ENCODE results near the gene CNTNAP2. TPM values are rescaled to one million over a fixed set of nuclear protein-coding genes. Genes with fewer than 3 reads are reported as not detected.
"Not testable (repeated sequence)": the region's sequence is repeated elsewhere in the genome, so short reads cannot be mapped to it uniquely, and the experiment has no call there.

Gene CNTNAP2
- total RNA-seq, 1 donor from 2014 or later = 4.2 TPM

DNA sequence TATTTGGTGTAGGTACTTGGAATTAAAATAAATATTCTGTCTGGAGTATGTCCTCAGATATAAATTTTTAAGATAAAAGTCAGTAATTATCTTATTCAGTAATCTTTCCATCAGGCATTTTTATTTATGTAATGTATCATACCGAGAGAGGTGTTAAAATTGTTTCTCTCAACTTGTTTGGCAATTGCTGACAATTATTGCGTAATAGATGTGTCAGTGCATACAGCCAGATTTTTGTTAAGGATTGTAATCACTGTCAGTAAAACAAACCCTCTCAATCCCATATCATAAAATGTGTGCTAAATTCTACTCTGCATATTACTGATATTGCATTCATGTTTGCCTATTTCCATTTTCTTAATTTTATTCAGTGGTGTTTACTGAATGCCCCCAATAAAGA lies 69.2 kb downstream of the CNTNAP2 start:
- Mint-ChIP-seq H3K4me3 (no peak overlapping the region), H3K27ac (no peak overlapping the region), H3K36me3 (no peaks in the 10 kb centered on the region), H3K27me3 (ENCODE audit: low read depth) (peaks cover 9% of the 10 kb centered on the region), H3K9me3 (peaks cover 9% of the 10 kb centered on the region), H3K4me1 (peaks cover 14% of the 10 kb centered on the region)
- TF ChIP-seq, protein P1, sequence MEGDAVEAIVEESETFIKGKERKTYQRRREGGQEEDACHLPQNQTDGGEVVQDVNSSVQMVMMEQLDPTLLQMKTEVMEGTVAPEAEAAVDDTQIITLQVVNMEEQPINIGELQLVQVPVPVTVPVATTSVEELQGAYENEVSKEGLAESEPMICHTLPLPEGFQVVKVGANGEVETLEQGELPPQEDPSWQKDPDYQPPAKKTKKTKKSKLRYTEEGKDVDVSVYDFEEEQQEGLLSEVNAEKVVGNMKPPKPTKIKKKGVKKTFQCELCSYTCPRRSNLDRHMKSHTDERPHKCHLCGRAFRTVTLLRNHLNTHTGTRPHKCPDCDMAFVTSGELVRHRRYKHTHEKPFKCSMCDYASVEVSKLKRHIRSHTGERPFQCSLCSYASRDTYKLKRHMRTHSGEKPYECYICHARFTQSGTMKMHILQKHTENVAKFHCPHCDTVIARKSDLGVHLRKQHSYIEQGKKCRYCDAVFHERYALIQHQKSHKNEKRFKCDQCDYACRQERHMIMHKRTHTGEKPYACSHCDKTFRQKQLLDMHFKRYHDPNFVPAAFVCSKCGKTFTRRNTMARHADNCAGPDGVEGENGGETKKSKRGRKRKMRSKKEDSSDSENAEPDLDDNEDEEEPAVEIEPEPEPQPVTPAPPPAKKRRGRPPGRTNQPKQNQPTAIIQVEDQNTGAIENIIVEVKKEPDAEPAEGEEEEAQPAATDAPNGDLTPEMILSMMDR (IDR thresholded peaks at IDR 0.05; ENCODE audit: unreplicated experiment) = no peak
- no peak for DNase-seq (ENCODE audit: low spot score in 2 of 2, unreplicated experiment in 2 of 2)

- H3K4me1 Mint-ChIP-seq; H3K27me3 Mint-ChIP-seq (ENCODE audit: low read depth); DNase-seq (ENCODE audit: low spot score in 2 of 2, unreplicated experiment in 2 of 2); H3K27ac Mint-ChIP-seq; H3K36me3 Mint-ChIP-seq; H3K4me3 Mint-ChIP-seq: not testable (repeated sequence)
- H3K9me3 Mint-ChIP-seq = peaks cover 33% of the 10 kb centered on the region
These were observed 74.8 kb downstream of the CNTNAP2 start for GRCh38 chr7:146191428-146191827.

DNA sequence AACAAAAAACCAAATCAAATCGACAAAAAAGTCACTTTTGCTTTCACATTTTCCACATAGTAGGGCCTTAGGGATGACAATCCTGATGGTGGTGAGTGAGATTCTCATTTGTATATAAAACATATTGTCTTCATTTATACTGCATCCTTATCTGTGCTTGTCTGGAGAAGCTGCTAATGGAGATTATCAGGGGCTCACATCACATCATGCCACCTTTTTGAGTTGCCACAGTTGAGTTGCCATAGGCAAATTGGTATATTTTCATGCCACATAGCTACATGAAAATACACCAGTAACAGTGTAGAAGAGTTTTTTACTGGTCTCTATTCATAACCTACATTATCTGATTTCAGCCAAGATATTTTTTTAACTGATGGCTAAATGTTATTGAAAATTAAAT lies 85.3 kb downstream of the CNTNAP2 start:
- TF ChIP-seq, protein P1 (IDR thresholded peaks at IDR 0.05; ENCODE audit: unreplicated experiment) = no peak
- H3K36me3 Mint-ChIP-seq = no peaks in the 10 kb centered on the region
- peaks cover 11% of the 10 kb centered on the region for H3K4me1 Mint-ChIP-seq
- DNase-seq (ENCODE audit: low spot score in 2 of 2, unreplicated experiment in 2 of 2) = no peak
- H3K27ac Mint-ChIP-seq = no peak overlapping the region
- no peak overlapping the region for H3K4me3 Mint-ChIP-seq
- H3K27me3 Mint-ChIP-seq (ENCODE audit: low read depth) = peaks cover 11% of the 10 kb centered on the region
- no peaks in the 10 kb centered on the region for H3K9me3 Mint-ChIP-seq

DNA sequence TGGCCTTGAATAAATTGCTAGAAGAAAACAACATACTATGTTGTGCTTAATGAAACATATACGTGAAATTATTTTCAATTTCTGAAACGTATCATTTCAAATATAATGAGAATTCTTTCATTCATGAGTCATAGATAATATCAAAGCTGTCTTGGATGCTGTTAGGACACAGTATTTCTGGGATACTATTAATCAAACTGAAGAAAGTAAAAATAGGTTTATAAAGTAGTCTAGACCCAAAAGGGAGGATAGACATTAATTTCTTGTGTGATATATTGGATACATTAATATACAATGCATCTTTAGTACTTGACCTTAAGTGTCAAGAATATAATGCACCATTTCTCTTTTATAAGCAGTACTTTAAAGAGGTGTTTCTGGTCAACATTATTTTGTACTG lies 89.7 kb downstream of the CNTNAP2 start:
- peaks cover 21% of the 10 kb centered on the region for H3K4me1 Mint-ChIP-seq
- no peaks in the 10 kb centered on the region for H3K36me3 Mint-ChIP-seq
- H3K27ac Mint-ChIP-seq = no peak overlapping the region
- H3K27me3 Mint-ChIP-seq (ENCODE audit: low read depth) = peaks cover 7% of the 10 kb centered on the region
- no peaks in the 10 kb centered on the region for H3K9me3 Mint-ChIP-seq
- no peak for DNase-seq (ENCODE audit: low spot score in 2 of 2, unreplicated experiment in 2 of 2)
- TF ChIP-seq, protein P1 (IDR thresholded peaks at IDR 0.05; ENCODE audit: unreplicated experiment) = no peak
- no peak overlapping the region for H3K4me3 Mint-ChIP-seq

- TF ChIP-seq, protein P1 (IDR thresholded peaks at IDR 0.05; ENCODE audit: unreplicated experiment) = no peak
- H3K36me3 Mint-ChIP-seq = no peaks in the 10 kb centered on the region
- H3K9me3 Mint-ChIP-seq = no peaks in the 10 kb centered on the region
- H3K4me3 Mint-ChIP-seq = no peak overlapping the region
- peaks cover 4% of the 10 kb centered on the region for H3K27me3 Mint-ChIP-seq (ENCODE audit: low read depth)
- peaks cover 21% of the 10 kb centered on the region for H3K4me1 Mint-ChIP-seq
- no peak overlapping the region for H3K27ac Mint-ChIP-seq
- DNase-seq (ENCODE audit: low spot score in 2 of 2, unreplicated experiment in 2 of 2) = no peak
These were observed 91.9 kb downstream of the CNTNAP2 start for GRCh38 chr7:146208492-146208891.

DNA sequence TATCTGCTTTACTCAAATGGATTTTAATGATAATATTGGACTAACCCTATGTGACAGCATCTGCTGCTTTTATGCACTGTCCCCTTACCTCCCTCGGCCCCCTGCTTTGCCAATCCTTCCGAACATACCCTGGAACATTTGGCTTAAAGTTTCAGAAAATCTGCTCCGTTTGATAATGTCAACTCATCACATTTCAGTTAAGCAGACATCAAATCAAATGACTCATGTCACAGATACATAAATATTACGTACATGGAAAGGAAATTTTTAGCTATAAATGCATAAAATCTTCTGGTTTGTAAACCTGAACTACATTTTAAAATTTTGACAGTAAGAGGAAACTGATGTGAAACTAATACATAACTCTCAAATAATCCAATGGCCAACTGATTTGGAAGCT lies 98.2 kb downstream of the CNTNAP2 start:
- Mint-ChIP-seq H3K4me1 (no peaks in the 10 kb centered on the region), H3K27me3 (ENCODE audit: low read depth) (peaks cover 13% of the 10 kb centered on the region), H3K36me3 (no peaks in the 10 kb centered on the region), H3K27ac (no peak overlapping the region), H3K9me3 (no peaks in the 10 kb centered on the region), H3K4me3 (no peak overlapping the region)
- DNase-seq (ENCODE audit: low spot score in 2 of 2, unreplicated experiment in 2 of 2) = no peak
- TF ChIP-seq, protein P1 (IDR thresholded peaks at IDR 0.05; ENCODE audit: unreplicated experiment) = no peak
